ENCODE data around the gene CALN1. TPM values are rescaled to one million over a fixed set of nuclear protein-coding genes. Genes with fewer than 3 reads are reported as not detected.

The CALN1 gene
- polyA plus RNA-seq, 1 experiment, result not detected

DNA sequence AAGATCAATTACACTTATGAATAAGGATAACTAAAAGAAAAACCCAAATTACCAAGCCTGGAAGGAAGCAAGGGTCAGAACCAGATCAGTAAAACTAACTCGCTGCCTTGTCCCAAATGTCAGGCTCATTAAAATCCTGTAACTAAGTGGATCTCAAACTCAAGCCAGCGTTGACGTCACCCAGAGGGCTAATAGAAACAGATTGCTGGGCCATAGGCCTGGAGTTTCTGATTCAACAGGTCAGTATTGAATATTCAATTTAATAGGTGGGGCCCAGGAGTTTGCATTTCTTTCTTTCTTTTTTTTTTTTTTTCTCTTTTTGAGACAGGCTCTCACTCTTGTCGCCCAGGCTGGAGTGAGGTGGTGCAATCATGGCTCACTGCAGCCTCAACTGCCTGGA, 397.0 kb downstream of the CALN1 start:
- no peak for DNase-seq (ENCODE audit: low read depth, low spot score)
- ChIA-PET CTCF (no interaction called here), POLR2A (no interaction called here)
- peaks cover 49% of the 10 kb centered on the region for H3K9me3 ChIP-seq (ENCODE audit: control insufficient read depth, insufficient read depth, low read length)
- TF ChIP-seq, protein P1, sequence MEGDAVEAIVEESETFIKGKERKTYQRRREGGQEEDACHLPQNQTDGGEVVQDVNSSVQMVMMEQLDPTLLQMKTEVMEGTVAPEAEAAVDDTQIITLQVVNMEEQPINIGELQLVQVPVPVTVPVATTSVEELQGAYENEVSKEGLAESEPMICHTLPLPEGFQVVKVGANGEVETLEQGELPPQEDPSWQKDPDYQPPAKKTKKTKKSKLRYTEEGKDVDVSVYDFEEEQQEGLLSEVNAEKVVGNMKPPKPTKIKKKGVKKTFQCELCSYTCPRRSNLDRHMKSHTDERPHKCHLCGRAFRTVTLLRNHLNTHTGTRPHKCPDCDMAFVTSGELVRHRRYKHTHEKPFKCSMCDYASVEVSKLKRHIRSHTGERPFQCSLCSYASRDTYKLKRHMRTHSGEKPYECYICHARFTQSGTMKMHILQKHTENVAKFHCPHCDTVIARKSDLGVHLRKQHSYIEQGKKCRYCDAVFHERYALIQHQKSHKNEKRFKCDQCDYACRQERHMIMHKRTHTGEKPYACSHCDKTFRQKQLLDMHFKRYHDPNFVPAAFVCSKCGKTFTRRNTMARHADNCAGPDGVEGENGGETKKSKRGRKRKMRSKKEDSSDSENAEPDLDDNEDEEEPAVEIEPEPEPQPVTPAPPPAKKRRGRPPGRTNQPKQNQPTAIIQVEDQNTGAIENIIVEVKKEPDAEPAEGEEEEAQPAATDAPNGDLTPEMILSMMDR (IDR thresholded peaks at IDR 0.05; ENCODE audit: low read depth, low read length), result no peak
- H3K27ac ChIP-seq (ENCODE audit: low read depth, low read length), result no peak overlapping the region
- H3K4me3 ChIP-seq (ENCODE audit: low read depth, low read length), result no peak overlapping the region
- H3K27me3 ChIP-seq (ENCODE audit: control insufficient read depth, insufficient read depth, low read length), result no peaks in the 10 kb centered on the region

DNA sequence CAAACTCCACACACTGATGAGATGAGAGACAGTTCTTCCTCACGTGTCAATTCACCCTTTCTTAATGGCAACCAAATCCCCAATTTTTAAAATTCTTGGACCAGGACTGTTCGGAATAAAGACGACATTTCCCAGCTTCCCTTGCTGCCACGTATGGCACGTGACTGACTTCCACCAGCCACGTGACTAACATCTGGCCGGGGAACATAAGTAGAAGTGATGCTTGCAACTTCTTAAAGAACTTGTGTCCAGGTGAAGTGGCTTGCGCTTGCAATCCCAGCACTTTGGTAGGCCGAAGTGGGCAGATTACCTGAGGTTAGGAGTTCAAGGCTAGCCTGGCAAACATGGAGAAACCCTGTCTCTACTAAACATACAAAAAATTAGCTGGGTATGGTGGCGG, 405.1 kb downstream of the CALN1 start:
- TF ChIP-seq, protein P1 (IDR thresholded peaks at IDR 0.05; ENCODE audit: low read depth, low read length), result no peak
- Histone ChIP-seq H3K9me3 (ENCODE audit: control insufficient read depth, insufficient read depth, low read length) (peaks cover 13% of the 10 kb centered on the region), H3K27me3 (ENCODE audit: control insufficient read depth, insufficient read depth, low read length) (no peaks in the 10 kb centered on the region), H3K4me3 (ENCODE audit: low read depth, low read length) (no peak overlapping the region), H3K27ac (ENCODE audit: low read depth, low read length) (no peak overlapping the region)
- ChIA-PET POLR2A (no interaction called here), CTCF (no interaction called here)
- no peak for DNase-seq (ENCODE audit: low read depth, low spot score)

DNA sequence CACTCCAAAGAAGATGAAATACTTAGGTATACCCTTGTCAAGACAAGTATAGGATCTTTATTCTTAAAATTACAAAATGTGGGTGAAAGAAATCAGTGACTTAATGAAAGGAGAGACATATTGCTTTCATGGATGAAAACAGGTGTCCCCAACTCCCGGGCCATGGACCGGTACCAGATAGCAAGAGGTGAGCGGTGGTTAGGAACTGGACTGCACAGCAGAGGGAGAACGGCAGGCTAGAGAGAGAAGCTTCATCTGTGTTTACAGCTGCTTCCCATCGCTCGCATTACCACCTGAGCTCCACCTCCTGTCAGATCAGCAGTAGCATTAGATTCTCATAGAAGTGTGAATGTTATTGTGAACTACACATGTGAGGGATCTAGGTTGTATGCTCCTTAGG, 408.9 kb downstream of the CALN1 start:
- ChIA-PET POLR2A (no interaction called here), CTCF (no interaction called here)

DNA sequence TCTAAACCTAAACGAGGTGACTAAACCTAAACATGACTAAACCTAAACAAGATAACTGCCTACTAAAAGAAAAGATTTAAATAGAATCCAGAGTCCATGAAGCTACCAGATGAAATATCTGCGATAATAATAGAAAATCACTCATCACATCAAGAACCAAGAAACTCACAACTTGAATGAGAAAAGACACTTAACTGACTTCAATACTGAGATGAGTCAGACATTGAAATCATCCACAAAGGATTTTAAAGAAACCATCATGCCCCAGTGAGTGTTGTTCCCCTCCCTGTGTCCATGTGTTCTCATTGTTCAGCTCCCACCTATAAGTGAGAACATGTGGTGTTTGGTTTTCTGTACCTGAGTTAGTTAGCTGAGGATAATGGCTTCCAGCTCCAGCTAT, 416.0 kb downstream of the CALN1 start:
- Histone ChIP-seq H3K27me3 (ENCODE audit: control insufficient read depth, insufficient read depth, low read length) (no peaks in the 10 kb centered on the region), H3K4me3 (ENCODE audit: low read depth, low read length) (no peak overlapping the region), H3K9me3 (ENCODE audit: control insufficient read depth, insufficient read depth, low read length) (peaks cover 22% of the 10 kb centered on the region), H3K27ac (ENCODE audit: low read depth, low read length) (no peak overlapping the region)
- ChIA-PET CTCF (no interaction called here), POLR2A (no interaction called here)
- TF ChIP-seq, protein P1 (IDR thresholded peaks at IDR 0.05; ENCODE audit: low read depth, low read length), result no peak
- DNase-seq (ENCODE audit: low read depth, low spot score), result no peak

More for the DNA sequence above, 408.9 kb downstream of the CALN1 start:
- no peak for DNase-seq (ENCODE audit: low read depth, low spot score)
- Histone ChIP-seq H3K27ac (ENCODE audit: low read depth, low read length) (no peak overlapping the region), H3K27me3 (ENCODE audit: control insufficient read depth, insufficient read depth, low read length) (no peaks in the 10 kb centered on the region), H3K4me3 (ENCODE audit: low read depth, low read length) (no peak overlapping the region), H3K9me3 (ENCODE audit: control insufficient read depth, insufficient read depth, low read length) (no peaks in the 10 kb centered on the region)
- TF ChIP-seq, protein P1 (IDR thresholded peaks at IDR 0.05; ENCODE audit: low read depth, low read length), result no peak

DNA sequence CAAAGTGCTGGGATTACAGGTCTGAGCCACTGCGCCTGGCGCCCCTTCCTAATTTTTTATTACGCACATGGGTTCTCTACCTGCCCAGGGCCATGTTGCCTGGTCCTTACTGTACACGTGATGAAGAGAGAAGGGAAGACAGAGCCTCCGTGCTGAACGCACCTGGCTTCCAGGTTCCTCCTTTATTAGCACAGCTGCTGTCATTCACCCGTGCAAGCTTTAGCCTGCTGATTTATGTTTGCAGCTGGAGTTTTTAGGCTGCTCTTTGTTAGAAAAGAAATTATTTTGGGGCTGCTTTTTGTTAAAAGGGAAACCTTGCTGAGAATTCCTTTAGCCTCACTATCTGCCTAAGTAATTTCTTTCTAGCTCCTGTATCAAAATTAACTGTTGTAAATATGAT, 417.0 kb downstream of the CALN1 start:
- POLR2A ChIA-PET, result no interaction called here
- H3K27me3 ChIP-seq (ENCODE audit: control insufficient read depth, insufficient read depth, low read length), result no peaks in the 10 kb centered on the region
- peaks cover 26% of the 10 kb centered on the region for H3K9me3 ChIP-seq (ENCODE audit: control insufficient read depth, insufficient read depth, low read length)
- TF ChIP-seq, protein P1 (IDR thresholded peaks at IDR 0.05; ENCODE audit: low read depth, low read length), result no peak
- no peak for DNase-seq (ENCODE audit: low read depth, low spot score)
- H3K4me3 ChIP-seq (ENCODE audit: low read depth, low read length), result no peak overlapping the region
- CTCF ChIA-PET, result no interaction called here
- no peak overlapping the region for H3K27ac ChIP-seq (ENCODE audit: low read depth, low read length)

Data from AG04450 (cell line).